Fibroblast of gingiva (primary cell): ENCODE results near the gene TAF12.
A peak's percentile ranks its signal among the peaks of the same experiment; 100 is the strongest.
"Not testable (repeated sequence)": the region's sequence is repeated elsewhere in the genome, so short reads cannot be mapped to it uniquely, and the experiment has no call there.

Source experiments
- DNase-seq: peaks from one replicate; pipeline ENCODE4 v3.0.0-alpha.2; 2011; ENCODE audit warnings: low read depth

The TAF12 gene

GRCh38 chr1:28644494-28644893 lies 1.6 kb upstream of the TAF12 start:
- DNase-seq, result no peak

- DNase-seq, result peak; percentile 21
Observed at GRCh38 chr1:28642056-28642846, 616 bp downstream of the TAF12 start.

- no peak for DNase-seq
Observed at GRCh38 chr1:28640766-28641165, 2.1 kb downstream of the TAF12 start.

GRCh38 chr1:28632560-28632959 lies 10.3 kb downstream of the TAF12 start:
- DNase-seq, result no peak

- DNase-seq, result no peak
Observed at GRCh38 chr1:28631713-28632112, 11.2 kb downstream of the TAF12 start.

- DNase-seq, result no peak
Observed at GRCh38 chr1:28613175-28613574, 29.7 kb downstream of the TAF12 start.

GRCh38 chr1:28606771-28607170 lies 36.1 kb downstream of the TAF12 start:
- no peak for DNase-seq

GRCh38 chr1:28604962-28605361 lies 37.9 kb downstream of the TAF12 start:
- no peak for DNase-seq

- DNase-seq, result no peak
Observed at GRCh38 chr1:28604411-28604810, 38.5 kb downstream of the TAF12 start.

- peak; percentile 68 for DNase-seq
Observed at GRCh38 chr1:28602536-28603439, 40.1 kb downstream of the TAF12 start.

GRCh38 chr1:28601696-28602095 lies 41.2 kb downstream of the TAF12 start:
- peak; percentile 93 for DNase-seq

GRCh38 chr1:28596276-28596675 lies 46.6 kb downstream of the TAF12 start:
- not testable (repeated sequence) for DNase-seq

GRCh38 chr1:28595412-28596191 lies 47.3 kb downstream of the TAF12 start:
- no peak for DNase-seq

GRCh38 chr1:28594686-28595411 lies 48.0 kb downstream of the TAF12 start:
- DNase-seq, result peak; percentile 69

- not testable (repeated sequence) for DNase-seq
Observed at GRCh38 chr1:28593988-28594356, 48.9 kb downstream of the TAF12 start.

GRCh38 chr1:28592321-28593071 lies 50.4 kb downstream of the TAF12 start:
- no peak for DNase-seq

GRCh38 chr1:28591708-28592320 lies 51.1 kb downstream of the TAF12 start, which contains the start of gene RAB42:
RAB42 (plus strand) TSS chr1:28592265; CDS start chr1:28592512, 247 bp downstream.
- peak; percentile 31 for DNase-seq

GRCh38 chr1:28586585-28587391 lies 56.1 kb downstream of the TAF12 start:
- DNase-seq, result not testable (repeated sequence)

GRCh38 chr1:28582248-28582615 lies 60.6 kb downstream of the TAF12 start:
- DNase-seq, result peak; percentile 42
